HCT116 (cell line): ENCODE measurements around the gene MARVELD1. TPM values are rescaled to one million over a fixed set of nuclear protein-coding genes. Genes with fewer than 3 reads are reported as not detected.

Source experiments
- ATAC-seq: fragments of 200-7000 bp; cut with Tn5 transposase; 2 replicates; pipeline ENCODE4 v1.9.1; 2020; ENCODE audit warnings: mild to moderate bottlenecking, moderate library complexity
- BruUV-seq: library from RNA; stranded (reverse); fragments of 400-500 nt; replicated peaks from 2 replicates; lab custom pipeline; 2021; lab: Mats Ljungman, UMichigan
- CTCF ChIA-PET: fragments of 300-600 bp; sonication (Branson Sonifier 250); formaldehyde crosslinking; loops from one replicate; lab custom pipeline; 2021; ENCODE audit warnings: antibody characterized with exemption; lab: Charles Lee
- POLR2A ChIA-PET: fragments of 300-600, 350-600 bp; sonication (Branson Sonifier 250); formaldehyde crosslinking; loops from one replicate; lab custom pipeline; 2021; ENCODE audit warnings: antibody characterized with exemption; lab: Charles Lee
- RAD21 ChIA-PET, 2 experiments: fragments of 300-600 bp; sonication (Branson Sonifier 250); formaldehyde crosslinking; loops; one replicate each; lab custom pipeline; 2023; ENCODE audit warnings: low total read pairs in 2 of 2; ENCODE audit not compliant: uncharacterized antibody in 2 of 2, unreplicated experiment in 2 of 2, low non-redundant PET in 1 of 2; lab: Charles Lee
- DNase-seq: peaks from one replicate; pipeline ENCODE4 v3.0.0-alpha.2; 2010; ENCODE audit warnings: low read depth, low spot score
- H2AFZ ChIP-seq: fragments of 200-600 bp; shearing (Covaris generic), sonication (generic); 2 replicates; pipeline ENCODE4 v1.6.1; 2017; ENCODE audit warnings: low read depth, mixed run types, mixed read lengths, antibody characterized with exemption, low read length; ENCODE audit not compliant: poor library complexity, severe bottlenecking
- H3K27ac ChIP-seq: 2 replicates; pipeline ENCODE4 v1.5.1; 2012; ENCODE audit warnings: low read depth, low read length
- H3K27me3 ChIP-seq: fragments of 200-600 bp; sonication (generic); 2 replicates; pipeline ENCODE4 v1.6.1; 2016; ENCODE audit warnings: mixed run types, low read length, mixed read lengths; ENCODE audit not compliant: insufficient read depth
- H3K36me3 ChIP-seq, 2 experiments: fragments of 200-500 bp in 1 of 2; fragments of 200-600 bp in 1 of 2; sonication (Bioruptor generic) in 1 of 2; sonication (generic) in 1 of 2; 2 replicates each; pipeline versions ENCODE4 v1.5.1 to v1.6.1; 2014 to 2016; ENCODE audit warnings: low read length in 2 of 2, inconsistent platforms in 1 of 2, mixed read lengths in 1 of 2, mixed run types in 1 of 2; ENCODE audit not compliant: insufficient read depth in 2 of 2, control insufficient read depth in 1 of 2
- H3K4me1 ChIP-seq, 2 experiments: fragments of 200-600 bp in 1 of 2; sonication (generic) in 1 of 2; 2 replicates each; pipeline versions ENCODE4 v1.5.1 to v1.6.1; 2012 to 2017; ENCODE audit warnings: low read length in 2 of 2, inconsistent platforms in 1 of 2, mild to moderate bottlenecking in 1 of 2, mixed read lengths in 1 of 2, mixed run types in 1 of 2, moderate library complexity in 1 of 2; ENCODE audit not compliant: insufficient read depth in 2 of 2, control insufficient read depth in 1 of 2
- H3K4me2 ChIP-seq: fragments of 200-600 bp; sonication (generic); 2 replicates; pipeline ENCODE4 v1.6.1; 2017; ENCODE audit warnings: mixed run types, low read length, mixed read lengths
- H3K4me3 ChIP-seq, 2 experiments: fragments of 200-600 bp in 1 of 2; sonication (generic) in 1 of 2; replicated peaks in 1 of 2; 2 replicates each; pipeline ENCODE4 v1.5.1; 2011 to 2016; ENCODE audit warnings: low read length in 2 of 2, control low read depth in 1 of 2, low read depth in 1 of 2, mild to moderate bottlenecking in 1 of 2, mixed read lengths in 1 of 2, mixed run types in 1 of 2
- H3K79me2 ChIP-seq: fragments of 200-600 bp; sonication (generic); 2 replicates; pipeline ENCODE4 v1.6.1; 2017; ENCODE audit warnings: mild to moderate bottlenecking, mixed run types, low read length, moderate library complexity, mixed read lengths; ENCODE audit not compliant: insufficient read depth
- H3K9ac ChIP-seq: fragments of 200-600 bp; sonication (generic); 2 replicates; pipeline ENCODE4 v1.6.1; 2016; ENCODE audit warnings: low read length, mixed read lengths
- H3K9me2 ChIP-seq: fragments of 200-600 bp; sonication (generic), shearing (Covaris generic); 2 replicates; pipeline ENCODE4 v1.6.1; 2017; ENCODE audit warnings: mixed run types, mild to moderate bottlenecking, moderate library complexity; ENCODE audit not compliant: insufficient read depth
- H3K9me3 ChIP-seq, 2 experiments: fragments of 200-500 bp in 1 of 2; fragments of 200-600 bp in 1 of 2; sonication (Bioruptor generic) in 1 of 2; sonication (generic) in 1 of 2; 2 replicates each; pipeline ENCODE4 v1.6.1; 2014 to 2017; ENCODE audit warnings: low read length in 2 of 2, mixed read lengths in 2 of 2, inconsistent platforms in 1 of 2, low read depth in 1 of 2, mild to moderate bottlenecking in 1 of 2, mixed run types in 1 of 2, moderate library complexity in 1 of 2; ENCODE audit not compliant: control insufficient read depth in 1 of 2, insufficient read depth in 1 of 2
- H4K20me1 ChIP-seq: fragments of 200-600 bp; sonication (generic), shearing (Covaris generic); 2 replicates; pipeline ENCODE4 v1.6.1; 2017; ENCODE audit warnings: mixed run types, mild to moderate bottlenecking, moderate library complexity; ENCODE audit not compliant: insufficient read depth
- CBX3 ChIP-seq: IDR thresholded peaks from 2 replicates; pipeline ENCODE4 v1.6.1; 2012; ENCODE audit warnings: low read depth
- CTCF ChIP-seq, 3 experiments: fragments of 200-600 bp in 1 of 3; sonication (generic) in 1 of 3; IDR thresholded peaks in 2 of 3; conservative IDR thresholded peaks in 1 of 3; 2 replicates each; pipeline ENCODE4 v1.5.1; 2012 to 2017; ENCODE audit warnings: low read depth in 2 of 3, low read length in 2 of 3, antibody characterized with exemption in 1 of 3, borderline replicate concordance in 1 of 3, control low read depth in 1 of 3, mild to moderate bottlenecking in 1 of 3, mixed read lengths in 1 of 3, mixed run types in 1 of 3, moderate library complexity in 1 of 3; ENCODE audit not compliant: insufficient read depth in 1 of 3
- ELF1 ChIP-seq: IDR thresholded peaks from 2 replicates; pipeline ENCODE4 v1.6.1; 2012; ENCODE audit warnings: low read depth, borderline replicate concordance
- EZH2 ChIP-seq: fragments of 200-600 bp; sonication (generic); IDR thresholded peaks from 2 replicates; pipeline ENCODE4 v1.6.1; 2017; ENCODE audit warnings: antibody characterized with exemption, mixed run types
- EZH2phosphoT487 ChIP-seq: fragments of 200-600 bp; IDR thresholded peaks from 2 replicates; pipeline ENCODE4 v1.6.1; 2018; ENCODE audit warnings: antibody characterized with exemption, borderline replicate concordance
- FOSL1 ChIP-seq: IDR thresholded peaks from 2 replicates; pipeline ENCODE4 v1.6.1; 2012; ENCODE audit warnings: low read depth
- JUND ChIP-seq: IDR thresholded peaks from 2 replicates; pipeline ENCODE4 v1.6.1; 2012
- MAX ChIP-seq: IDR thresholded peaks from 2 replicates; pipeline ENCODE4 v1.6.1; 2012
- POLR2AphosphoS5 ChIP-seq: IDR thresholded peaks from 2 replicates; pipeline ENCODE4 v1.6.1; 2011; ENCODE audit warnings: mild to moderate bottlenecking, low read depth, low read length, moderate library complexity
- REST ChIP-seq: IDR thresholded peaks from 2 replicates; pipeline ENCODE4 v1.6.1; 2012; ENCODE audit warnings: low read depth
- SIN3A ChIP-seq: IDR thresholded peaks from 2 replicates; pipeline ENCODE4 v1.6.1; 2012; ENCODE audit warnings: low read depth
- SP1 ChIP-seq: IDR thresholded peaks from 2 replicates; pipeline ENCODE4 v1.6.1; 2012; ENCODE audit warnings: low read depth
- TCF7L2 ChIP-seq: IDR thresholded peaks from 2 replicates; pipeline ENCODE4 v1.7.0; 2011; ENCODE audit warnings: borderline replicate concordance, inconsistent platforms; ENCODE audit not compliant: insufficient read depth, insufficient read length; ENCODE audit errors: extremely low read depth
- ZFX ChIP-seq: fragments of 450-650 bp; IDR thresholded peaks from 2 replicates; pipeline ENCODE4 v1.6.1; 2017
- intact Hi-C: fragments of 100-400 bp; cut with micrococcal nuclease; formaldehyde crosslinking; loops from 2 replicates; pipeline ENCODE4 v1.10.0; 2022
- total RNA-seq: library from RNA; stranded (reverse); gene quantifications from one replicate; pipeline ENCODE4 v1.2.1, GENCODE V29; 2021; ENCODE audit not compliant: unreplicated experiment

Gene MARVELD1
- total RNA-seq, 1 experiment from 2014 or later, result 36.1 TPM

- TF ChIP-seq ZFX (0 out of 2 replicates have a peak, but pooled peaks have one; percentile 6), MAX (peak; percentile 77)
Measured at GRCh38 chr10:97689559-97690020, 23.9 kb upstream of the MARVELD1 start (continued).

GRCh38 chr10:97690133-97690532 is 23.4 kb upstream of the MARVELD1 start:
- peak overlapping the region; percentile 32 for H3K4me2 ChIP-seq
- ChIA-PET RAD21 (no interaction called here), CTCF (interaction anchor here (5.0 kb wide), 1 partner anchor 12 kb away, joined by 23 read pairs; no protein-coding TSS in a partner anchor), POLR2A (no interaction called here)
- H3K27ac ChIP-seq, result no peak overlapping the region
- BruUV-seq, result no TSS peak
- H3K4me3 ChIP-seq, result no peak overlapping the region
- no peaks in the 10 kb centered on the region for H3K27me3 ChIP-seq
- no peaks in the 10 kb centered on the region for H3K9me2 ChIP-seq
- no peaks in the 10 kb centered on the region for H3K9me3 ChIP-seq
- ATAC-seq (no peak), DNase-seq (no peak)
- TF ChIP-seq EZH2 (no peak), FOSL1 (no peak), SP1 (no peak), ZFX (no peak), TCF7L2 (no peak), SIN3A (no peak), EZH2phosphoT487 (no peak), CBX3 (no peak), CTCF (IDR thresholded peaks at IDR 0.05 in 2 of 3, conservative IDR thresholded peaks at IDR 0.05 in 1 of 3; ENCODE audit: borderline replicate concordance in 1 of 3, insufficient read depth in 1 of 3, low read depth in 2 of 3, low read length in 2 of 3) (no peak), REST (no peak), MAX (no peak), POLR2AphosphoS5 (no peak), ELF1 (no peak), JUND (no peak)
- intact Hi-C loops, result no loop called here
- peaks cover 30 to 49% of the 10 kb centered on the region in 2 experiments for H3K4me1 ChIP-seq
- H2AFZ ChIP-seq, result no peak overlapping the region
- H3K36me3 ChIP-seq, result no peaks in the 10 kb centered on the region
- no peaks in the 10 kb centered on the region for H4K20me1 ChIP-seq
- peaks cover 17% of the 10 kb centered on the region for H3K79me2 ChIP-seq
- no peak overlapping the region for H3K9ac ChIP-seq
